Lung microvascular endothelial cell (primary cell): ENCODE data around the gene ZBTB7B. TPM values are rescaled to one million over a fixed set of nuclear protein-coding genes. Genes with fewer than 3 reads are reported as not detected.
A peak's percentile ranks its signal among the peaks of the same experiment; 100 is the strongest.

Experiments
- DNase-seq, 2 donors: peaks; one replicate each; pipeline versions ENCODE4 v3.0.0 to v3.0.0-alpha.2; 2010; ENCODE audit warnings: low read depth in 2 of 2
- total RNA-seq: library from RNA; depleted of rRNA; stranded (reverse); fragments of >200 nt; gene quantifications from 2 replicates; pipeline ENCODE4 v1.2.1, GENCODE V29; 2014

The ZBTB7B gene
- total RNA-seq, 1 donor from 2014 or later: 10.3 TPM

GRCh38 chr1:154988058-154988954, 14.3 kb upstream of the ZBTB7B start:
- DNase-seq: no peak

- DNase-seq: no peak
These were observed 13.3 kb upstream of the ZBTB7B start for GRCh38 chr1:154989195-154989860.

GRCh38 chr1:154990276-154990675, 12.3 kb upstream of the ZBTB7B start:
- DNase-seq: no peak

- DNase-seq: peak in 1 of 2 donors; percentile 33
These were observed 9.7 kb upstream of the ZBTB7B start for GRCh38 chr1:154992721-154993571.

GRCh38 chr1:154993572-154994268, 8.9 kb upstream of the ZBTB7B start, which contains the start of gene LENEP:
TSS of gene LENEP (plus strand) at chr1:154993586. CDS start at chr1:154993608, 22 bp downstream.
- DNase-seq: no peak

- peak in 1 of 2 donors; percentile 32 for DNase-seq
These were observed 8.4 kb upstream of the ZBTB7B start for GRCh38 chr1:154994269-154994587.

- no peak for DNase-seq
These were observed 8.0 kb upstream of the ZBTB7B start for GRCh38 chr1:154994591-154994990.

- peak; percentile 53 to 83 for DNase-seq
These were observed 7.2 kb upstream of the ZBTB7B start for GRCh38 chr1:154995301-154995983.

GRCh38 chr1:154996966-154997701, 5.5 kb upstream of the ZBTB7B start:
- DNase-seq: no peak

- DNase-seq: no peak
These were observed 4.3 kb upstream of the ZBTB7B start for GRCh38 chr1:154998201-154998780.

GRCh38 chr1:154998818-154999570, 3.6 kb upstream of the ZBTB7B start:
- peak; percentile 65 to 66 for DNase-seq

- peak in 1 of 2 donors; percentile 22 for DNase-seq
These were observed 2.8 kb upstream of the ZBTB7B start for GRCh38 chr1:154999571-155000410.

- DNase-seq: peak in 1 of 2 donors; percentile 17
These were observed 2.2 kb upstream of the ZBTB7B start for GRCh38 chr1:155000411-155000725.

GRCh38 chr1:155000726-155001424, 1.7 kb upstream of the ZBTB7B start:
- DNase-seq: peak; percentile 81 to 86

- DNase-seq: no peak
These were observed 1.3 kb upstream of the ZBTB7B start for GRCh38 chr1:155001425-155001674.

- peak; percentile 99 to 100 for DNase-seq
These were observed 733 bp upstream of the ZBTB7B start for GRCh38 chr1:155001675-155002463.

- peak; percentile 20 to 45 for DNase-seq
These were observed 694 bp downstream of the ZBTB7B start for GRCh38 chr1:155003227-155003765.
